Endothelial cell of hepatic sinusoid (primary cell): ENCODE results near the gene PXK.

Source experiments
- in situ Hi-C: cut with HindIII; loops from 2 replicates; pipeline ENCODE4 v1.10.0; 2017; ENCODE audit warnings: low sequenced_read_pairs

PXK gene

GRCh38 chr3:58345457-58345856 lies 12.8 kb downstream of the PXK start:
- in situ Hi-C loops: no loop called here

GRCh38 chr3:58346368-58346767 lies 13.7 kb downstream of the PXK start:
- in situ Hi-C loops: no loop called here

- in situ Hi-C loops: no loop called here
Observed at GRCh38 chr3:58347984-58348383, 15.3 kb downstream of the PXK start.

- in situ Hi-C loops: no loop called here
Observed at GRCh38 chr3:58349792-58350626, 17.3 kb downstream of the PXK start.

GRCh38 chr3:58350627-58351013 lies 17.9 kb downstream of the PXK start:
- in situ Hi-C loops: no loop called here

- in situ Hi-C loops: no loop called here
Observed at GRCh38 chr3:58351920-58352319, 19.2 kb downstream of the PXK start.

GRCh38 chr3:58352626-58353025 lies 19.9 kb downstream of the PXK start:
- in situ Hi-C loops: no loop called here

- in situ Hi-C loops: no loop called here
Observed at GRCh38 chr3:58353722-58354553, 21.2 kb downstream of the PXK start.

GRCh38 chr3:58355179-58355578 lies 22.5 kb downstream of the PXK start:
- in situ Hi-C loops: no loop called here

GRCh38 chr3:58356054-58356453 lies 23.4 kb downstream of the PXK start:
- in situ Hi-C loops: no loop called here

GRCh38 chr3:58357402-58357801 lies 24.7 kb downstream of the PXK start:
- in situ Hi-C loops: no loop called here

- in situ Hi-C loops: no loop called here
Observed at GRCh38 chr3:58358092-58358491, 25.4 kb downstream of the PXK start.

GRCh38 chr3:58358808-58359207 lies 26.1 kb downstream of the PXK start:
- in situ Hi-C loops: no loop called here

- in situ Hi-C loops: no loop called here
Observed at GRCh38 chr3:58359621-58360020, 26.9 kb downstream of the PXK start.

- in situ Hi-C loops: no loop called here
Observed at GRCh38 chr3:58361866-58362265, 29.2 kb downstream of the PXK start.

- in situ Hi-C loops: no loop called here
Observed at GRCh38 chr3:58366699-58367098, 34.0 kb downstream of the PXK start.

- in situ Hi-C loops: no loop called here
Observed at GRCh38 chr3:58369038-58369437, 36.3 kb downstream of the PXK start.

- in situ Hi-C loops: no loop called here
Observed at GRCh38 chr3:58369876-58370275, 37.2 kb downstream of the PXK start.

GRCh38 chr3:58370407-58370806 lies 37.7 kb downstream of the PXK start:
- in situ Hi-C loops: no loop called here

GRCh38 chr3:58371754-58372153 lies 39.1 kb downstream of the PXK start:
- in situ Hi-C loops: no loop called here

GRCh38 chr3:58375254-58375653 lies 42.6 kb downstream of the PXK start:
- in situ Hi-C loops: no loop called here

GRCh38 chr3:58377168-58377567 lies 44.5 kb downstream of the PXK start:
- in situ Hi-C loops: no loop called here
